CD4-positive, alpha-beta T cell treated with Interleukin-15 for 4 hours (primary cell): ENCODE measurements around the gene PEX5L.

Experiments
- DNase-seq: peaks from one replicate; pipeline ENCODE4 v3.0.0-alpha.2; 2020; ENCODE audit warnings: low spot score

PEX5L gene

DNA sequence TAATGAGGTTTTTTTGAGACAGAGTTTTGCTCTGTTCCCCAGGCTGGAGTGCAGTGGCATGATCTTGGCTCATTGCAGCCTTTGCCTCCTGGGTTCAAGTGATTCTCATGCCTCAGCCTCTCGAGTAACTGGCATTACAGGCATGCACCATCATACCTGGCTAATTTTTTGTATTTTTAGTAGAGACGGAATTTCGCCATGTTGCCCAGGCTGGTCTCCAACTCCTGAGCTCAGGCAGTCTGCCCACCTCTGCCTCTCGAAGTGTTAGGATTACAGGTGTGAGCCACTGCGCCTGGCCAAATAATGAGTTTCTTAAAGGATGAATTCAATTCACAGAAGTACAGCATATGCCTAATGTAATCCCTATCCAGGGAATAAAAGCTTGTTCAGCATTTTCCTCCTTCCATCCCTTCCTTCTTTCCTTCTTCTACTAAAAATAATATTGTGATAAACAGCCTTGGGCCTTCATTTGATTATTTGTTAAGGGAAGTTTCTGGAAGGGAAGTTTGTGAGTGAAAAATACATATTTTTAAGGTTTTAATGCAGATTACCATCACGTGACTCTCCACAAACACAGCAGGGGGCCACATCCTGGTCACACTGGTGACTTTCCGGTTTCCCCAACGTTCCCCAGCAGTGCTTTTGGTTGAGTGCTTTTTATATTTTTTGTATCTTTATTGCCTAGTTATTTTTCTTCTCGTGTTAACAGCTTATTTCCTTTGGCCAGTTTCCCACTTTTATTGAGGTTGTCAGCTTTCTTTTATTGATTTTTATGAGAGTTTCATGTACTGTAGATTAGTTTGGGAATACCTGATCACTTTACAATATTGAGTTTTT is 267.1 kb downstream of the PEX5L start:
- DNase-seq = no peak

DNA sequence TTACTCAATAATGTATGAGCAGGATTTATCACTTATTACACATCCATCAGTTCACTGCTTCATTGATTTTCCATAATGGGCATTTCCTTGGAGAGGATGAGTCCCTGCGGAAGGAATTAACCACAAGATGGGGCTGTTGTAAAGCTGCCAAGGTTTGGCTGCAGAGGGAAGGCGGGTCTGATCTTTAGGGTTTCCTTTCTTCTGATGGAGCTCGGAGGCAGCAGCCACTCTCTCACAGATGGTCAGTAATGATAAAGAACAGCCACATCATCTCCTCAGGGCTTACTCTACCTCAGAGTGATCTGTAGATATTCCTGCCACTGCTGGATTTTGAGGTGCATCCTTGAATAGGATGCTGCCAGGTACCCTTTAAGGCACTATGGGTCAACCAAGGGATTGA is 268.7 kb downstream of the PEX5L start:
- no peak for DNase-seq

DNA sequence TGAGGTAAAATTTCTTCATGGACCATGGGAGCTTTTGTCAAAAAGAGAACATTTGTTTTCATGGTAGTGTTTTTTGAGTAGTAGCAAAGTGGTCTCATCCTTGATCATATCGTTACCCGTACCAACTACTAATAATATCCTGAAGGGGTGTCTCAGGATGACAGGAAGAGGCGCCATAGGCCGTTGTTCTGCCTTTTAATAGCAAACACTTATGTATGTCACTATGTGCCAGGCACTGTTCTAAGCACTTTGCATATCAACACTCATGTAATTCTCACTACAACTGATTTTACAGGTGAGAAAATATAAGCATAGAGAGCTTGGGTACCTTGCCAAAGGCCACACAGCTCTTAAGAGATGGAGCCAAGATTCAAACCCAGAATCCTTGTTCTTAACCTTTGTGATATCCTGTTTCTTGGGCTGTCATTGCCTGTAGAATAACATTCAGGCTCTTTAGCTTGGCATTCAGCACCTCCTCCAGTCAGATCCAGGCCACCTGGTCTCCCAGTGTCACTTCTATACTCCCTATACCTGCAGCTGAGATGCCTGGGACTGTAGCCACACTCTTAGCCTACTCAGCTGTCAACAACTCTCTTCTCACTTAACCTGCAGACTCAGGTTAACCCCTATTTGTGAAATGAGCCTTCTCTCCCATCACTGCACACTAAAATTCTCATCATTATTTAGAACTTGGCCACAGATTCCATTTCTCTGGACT is 270.2 kb downstream of the PEX5L start:
- DNase-seq = no peak

DNA sequence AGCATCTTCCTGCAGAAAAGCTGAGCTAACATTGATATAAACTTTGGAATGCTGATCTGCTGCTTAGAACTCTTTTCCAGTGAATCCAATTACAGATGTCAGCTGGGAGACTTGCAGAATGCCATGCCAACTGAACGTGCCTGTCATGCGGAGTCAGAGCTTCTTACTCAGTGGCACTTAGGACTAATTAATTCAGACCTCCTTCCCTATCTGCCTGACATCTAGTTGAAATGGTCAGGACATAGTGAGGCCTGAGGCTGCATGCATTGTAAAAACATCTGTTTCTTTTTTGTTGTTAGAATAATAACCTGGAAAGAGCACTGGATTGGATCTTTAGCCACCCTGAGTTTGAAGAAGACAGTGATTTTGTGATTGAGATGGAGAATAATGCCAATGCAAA is 271.3 kb downstream of the PEX5L start:
- DNase-seq = no peak

DNA sequence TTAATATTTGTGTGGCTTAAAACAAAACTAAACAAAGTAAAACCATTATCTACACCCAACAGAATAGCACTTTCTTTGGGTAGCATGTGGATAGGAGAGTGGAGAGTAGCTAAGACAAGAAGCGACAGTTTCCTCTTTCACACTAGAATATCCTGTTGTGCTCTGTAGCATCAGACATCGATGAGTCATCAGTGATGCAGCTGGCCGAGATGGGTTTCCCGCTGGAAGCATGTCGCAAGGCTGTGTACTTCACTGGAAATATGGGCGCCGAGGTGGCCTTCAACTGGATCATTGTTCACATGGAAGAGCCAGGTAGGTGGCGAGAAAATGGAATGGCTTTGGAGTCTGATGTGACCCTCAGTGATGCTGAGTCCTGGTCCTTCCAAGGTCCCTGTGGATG is 275.8 kb downstream of the PEX5L start:
- DNase-seq = no peak

DNA sequence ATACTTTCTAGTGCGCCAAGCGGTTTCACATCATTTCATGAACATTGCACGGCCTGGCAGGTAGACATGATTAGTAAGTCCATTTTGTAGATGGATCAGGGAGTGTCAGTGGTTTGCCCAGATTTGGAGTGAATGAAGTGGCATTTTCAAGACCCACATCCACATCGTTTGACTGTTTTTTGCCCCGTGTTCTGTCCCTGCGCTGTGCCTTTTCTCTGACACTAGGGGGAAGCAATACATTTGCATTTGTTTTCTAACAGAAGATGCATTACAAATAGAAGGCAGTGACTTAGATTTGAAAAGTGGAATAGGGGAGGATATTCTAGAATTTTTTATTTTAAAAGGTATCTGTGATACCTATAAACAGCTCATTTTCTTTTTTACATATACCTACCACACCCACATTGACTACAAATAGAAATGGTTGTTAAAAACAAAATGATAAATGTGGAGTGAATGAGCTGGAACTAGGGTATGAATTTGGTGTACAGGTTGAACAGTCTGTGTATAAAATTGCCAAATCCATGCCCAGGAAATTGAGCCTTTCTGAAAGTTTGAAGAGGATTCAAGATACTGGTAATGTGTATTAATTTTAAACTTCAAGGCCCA is 285.9 kb downstream of the PEX5L start:
- DNase-seq = no peak

DNA sequence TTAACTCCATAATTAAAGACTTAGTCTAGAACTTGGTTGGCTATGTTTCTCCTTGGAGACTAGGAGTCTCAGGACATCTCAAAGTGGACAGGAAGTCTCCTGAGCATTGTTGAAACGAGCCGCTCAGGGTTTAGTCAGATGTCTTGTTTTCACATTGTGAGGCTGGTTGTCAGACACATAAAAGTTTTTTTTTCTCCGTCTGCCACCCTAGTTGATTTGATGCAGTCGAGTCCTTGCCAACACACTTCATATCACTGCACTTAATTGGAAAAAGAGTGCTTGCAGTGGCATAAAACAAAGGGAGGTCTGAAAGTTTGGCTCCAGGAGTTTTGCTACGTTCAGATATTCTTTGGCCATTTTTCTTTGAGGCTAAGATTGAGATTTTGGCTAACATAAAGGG is 291.0 kb downstream of the PEX5L start:
- DNase-seq = no peak

DNA sequence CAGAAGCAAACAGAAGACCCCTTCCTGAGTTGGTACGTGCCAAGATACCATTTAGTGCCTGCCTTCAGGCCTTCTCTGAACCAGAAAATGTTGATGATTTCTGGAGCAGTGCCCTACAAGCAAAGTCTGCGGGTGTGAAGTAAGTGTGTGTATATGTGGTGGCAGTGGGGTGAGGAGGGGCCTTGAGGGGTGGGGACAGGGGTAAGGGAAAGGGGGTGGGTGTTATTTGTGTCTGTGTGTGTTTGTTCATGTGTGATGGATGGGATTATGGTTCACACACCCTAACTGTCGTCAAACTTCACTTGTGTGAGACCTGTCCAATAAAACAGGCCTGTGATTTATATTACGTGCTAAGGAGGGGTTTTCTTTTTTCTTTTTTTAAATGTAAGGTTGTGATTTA is 291.7 kb downstream of the PEX5L start:
- DNase-seq = no peak
